CD4-positive, alpha-beta T cell treated with Interleukin-4 for 1 hour (primary cell): ENCODE data around the gene LTC4S.
"Not testable (repeated sequence)": the region's sequence is repeated elsewhere in the genome, so short reads cannot be mapped to it uniquely, and the experiment has no call there.

Source experiments
- DNase-seq, 2 donors: peaks; one replicate each; pipeline ENCODE4 v3.0.0-alpha.2; 2020 to 2022

The LTC4S gene

GRCh38 chr5:179827680-179828079 lies 33.9 kb downstream of the LTC4S start:
- peak; percentile 25 to 58 for DNase-seq

GRCh38 chr5:179828756-179829421 lies 35.1 kb downstream of the LTC4S start:
- no peak for DNase-seq

- no peak for DNase-seq
Measured at GRCh38 chr5:179829732-179830435, 36.1 kb downstream of the LTC4S start.

GRCh38 chr5:179830818-179831468 lies 37.2 kb downstream of the LTC4S start:
- DNase-seq = no peak

GRCh38 chr5:179832039-179832745 lies 38.4 kb downstream of the LTC4S start:
- DNase-seq = no peak

- DNase-seq = no peak
Measured at GRCh38 chr5:179833056-179833708, 39.4 kb downstream of the LTC4S start.

- DNase-seq = no peak
Measured at GRCh38 chr5:179833709-179834070, 39.9 kb downstream of the LTC4S start.

- DNase-seq = no peak
Measured at GRCh38 chr5:179834120-179834519, 40.3 kb downstream of the LTC4S start.

- not testable (repeated sequence) for DNase-seq
Measured at GRCh38 chr5:179834871-179835270, 41.1 kb downstream of the LTC4S start.

GRCh38 chr5:179836225-179837019 lies 42.6 kb downstream of the LTC4S start:
- peak; percentile 67 to 77 for DNase-seq

- DNase-seq = peak in 1 of 2 donors; percentile 18
Measured at GRCh38 chr5:179837076-179838011, 43.6 kb downstream of the LTC4S start.

- DNase-seq = peak in 1 of 2 donors; percentile 24
Measured at GRCh38 chr5:179839328-179840256, 45.8 kb downstream of the LTC4S start.

- peak in 1 of 2 donors; percentile 15 for DNase-seq
Measured at GRCh38 chr5:179840321-179840720, 46.5 kb downstream of the LTC4S start.

GRCh38 chr5:179840766-179841165 lies 47.0 kb downstream of the LTC4S start:
- no peak for DNase-seq

GRCh38 chr5:179841621-179842020 lies 47.8 kb downstream of the LTC4S start:
- DNase-seq = no peak
